Esophagus muscularis mucosa (tissue), 4 donors: Measurements from ENCODE around the gene CRYBG2. TPM values are rescaled to one million over a fixed set of nuclear protein-coding genes. Genes with fewer than 3 reads are reported as not detected.

ENCODE experiments used
- DNase-seq: peaks from one replicate; pipeline ENCODE4 v3.0.0-alpha.2; 2017; ENCODE audit errors: extremely low spot score
- H3K27ac ChIP-seq, 4 donors: fragments of 200-600 bp; sonication (generic); replicated peaks in 1 of 4; 1 replicate in 3 of 4; 2 replicates in 1 of 4; pipeline ENCODE4 v1.5.1; 2016 to 2019; ENCODE audit warnings: mild to moderate bottlenecking in 1 of 4
- H3K27me3 ChIP-seq, 4 donors: fragments of 200-600 bp; sonication (generic); one replicate each; pipeline versions ENCODE4 v1.5.1 to v1.6.0; 2016 to 2019
- H3K36me3 ChIP-seq, 4 donors: fragments of 200-600 bp; sonication (generic); one replicate each; pipeline ENCODE4 v1.5.1; 2016 to 2019
- H3K4me1 ChIP-seq, 4 donors: fragments of 200-600 bp; sonication (generic); one replicate each; pipeline ENCODE4 v1.5.1; 2016 to 2019
- H3K4me3 ChIP-seq, 4 donors: fragments of 200-600 bp; sonication (generic); 1 replicate in 2 of 4; 2 replicates in 2 of 4; pipeline ENCODE4 v1.5.1; 2016 to 2019; ENCODE audit warnings: mild to moderate bottlenecking in 4 of 4, moderate library complexity in 1 of 4
- H3K9me3 ChIP-seq, 4 donors: fragments of 200-600 bp; sonication (generic); 1 replicate in 3 of 4; 2 replicates in 1 of 4; pipeline ENCODE4 v1.5.1; 2016 to 2019
- CTCF ChIP-seq, 3 experiments: fragments of 200-600 bp in 2 of 3; fragments of 450-650 bp in 1 of 3; sonication (generic) in 2 of 3; IDR thresholded peaks; one replicate each; pipeline ENCODE4 v1.5.1; 2017 to 2019; ENCODE audit warnings: antibody characterized with exemption in 3 of 3, mild to moderate bottlenecking in 2 of 3, moderate library complexity in 1 of 3
- EP300 ChIP-seq: sonication (generic); formaldehyde crosslinking; IDR thresholded peaks from one replicate; pipeline ENCODE4 v1.6.1; 2017; ENCODE audit warnings: antibody characterized with exemption
- POLR2A ChIP-seq: fragments of 450-650 bp; IDR thresholded peaks from one replicate; pipeline ENCODE4 v1.6.1; 2017; ENCODE audit warnings: antibody characterized with exemption, moderate library complexity, mild to moderate bottlenecking, low read depth
- POLR2AphosphoS5 ChIP-seq, 2 donors: sonication (generic); formaldehyde crosslinking; IDR thresholded peaks; one replicate each; pipeline ENCODE4 v1.6.1; 2017; ENCODE audit warnings: antibody characterized with exemption in 2 of 2
- WGBS: methylation state at CpG from one replicate; pipeline ENCODE4 v1.1.5; 2018; 5-methylcytosine and 5-hydroxymethylcytosine counted together
- intact Hi-C: fragments of 100-400 bp; cut with DNase I; formaldehyde crosslinking; loops from one replicate; pipeline ENCODE4 v1.15.1; 2023
- total RNA-seq, 4 donors: library from RNA; depleted of rRNA; stranded (reverse); fragments of >200 nt; gene quantifications; one replicate each; pipeline versions ENCODE4 v1.1.0 to v1.2.1, GENCODE V29; 2016

CRYBG2 gene
- total RNA-seq, 4 donors from 2014 or later: 0.42 to 0.86 TPM; not detected in 2

- H3K27ac ChIP-seq: no peak overlapping the region
- H3K9me3 ChIP-seq: no peaks in the 10 kb centered on the region
- H3K36me3 ChIP-seq: no peaks in the 10 kb centered on the region
- H3K4me3 ChIP-seq: no peak overlapping the region
- H3K27me3 ChIP-seq: peaks cover 0 to 33% (median 2%) of the 10 kb centered on the region in 4 donors
- intact Hi-C loops: loop anchor here (5.0 kb wide), 1 partner anchor 152 kb away; the partner anchor contains the start of gene ZNF593OS
- no peak for TF ChIP-seq EP300
- no peak for TF ChIP-seq POLR2A
- no peak for TF ChIP-seq POLR2AphosphoS5 (IDR thresholded peaks at IDR 0.05)
- no peak for TF ChIP-seq CTCF (IDR thresholded peaks at IDR 0.05)
- no peak for DNase-seq
- H3K4me1 ChIP-seq: peaks cover 3 to 13% (median 9%) of the 10 kb centered on the region in 4 donors
- 88% methylated on average over 3 of the region's 3 CpGs for WGBS
These were observed 29.4 kb downstream of the CRYBG2 start for GRCh38 chr1:26324550-26324949.

- no peak for DNase-seq
- peaks cover 3 to 15% (median 9%) of the 10 kb centered on the region in 4 donors for H3K4me1 ChIP-seq
- no peaks in the 10 kb centered on the region for H3K9me3 ChIP-seq
- H3K27ac ChIP-seq: no peak overlapping the region
- WGBS: 89% methylated on average over 2 of the region's 2 CpGs
- H3K4me3 ChIP-seq: no peak overlapping the region
- H3K36me3 ChIP-seq: no peaks in the 10 kb centered on the region
- peaks cover 0 to 23% (median 2%) of the 10 kb centered on the region in 4 donors for H3K27me3 ChIP-seq
- TF ChIP-seq POLR2A (no peak), EP300 (no peak), POLR2AphosphoS5 (IDR thresholded peaks at IDR 0.05) (no peak), CTCF (IDR thresholded peaks at IDR 0.05) (no peak)
- intact Hi-C loops: loop anchor here (5.0 kb wide), 1 partner anchor 151 kb away; the partner anchor contains the start of gene ZNF593OS
These were observed 30.5 kb downstream of the CRYBG2 start for GRCh38 chr1:26323382-26323781.

- Histone ChIP-seq H3K4me3 (no peak overlapping the region), H3K9me3 (no peaks in the 10 kb centered on the region), H3K36me3 (no peaks in the 10 kb centered on the region), H3K4me1 (peaks cover 7 to 22% (median 15%) of the 10 kb centered on the region in 4 donors), H3K27ac (no peak overlapping the region), H3K27me3 (peaks cover 0 to 18% (median 2%) of the 10 kb centered on the region in 4 donors)
- intact Hi-C loops: loop anchor here (5.0 kb wide), 1 partner anchor 150 kb away; the partner anchor contains the start of gene ZNF593OS
- TF ChIP-seq EP300 (no peak), POLR2AphosphoS5 (IDR thresholded peaks at IDR 0.05) (no peak), CTCF (IDR thresholded peaks at IDR 0.05) (no peak), POLR2A (no peak)
- DNase-seq: no peak
- 69% methylated on average over 9 of the region's 10 CpGs for WGBS
These were observed 31.9 kb downstream of the CRYBG2 start for GRCh38 chr1:26322042-26322331.

GRCh38 chr1:26321315-26322041 lies 32.5 kb downstream of the CRYBG2 start:
- Histone ChIP-seq H3K4me3 (no peak overlapping the region), H3K4me1 (peaks cover 7 to 22% (median 15%) of the 10 kb centered on the region in 4 donors), H3K36me3 (no peaks in the 10 kb centered on the region), H3K27me3 (peaks cover 0 to 18% (median 2%) of the 10 kb centered on the region in 4 donors), H3K27ac (no peak overlapping the region), H3K9me3 (no peaks in the 10 kb centered on the region)
- TF ChIP-seq POLR2A (no peak), EP300 (no peak), CTCF (IDR thresholded peaks at IDR 0.05) (peak; percentile 83 to 97 (median 91)), POLR2AphosphoS5 (IDR thresholded peaks at IDR 0.05) (peak in 1 of 2 donors; percentile 67)
- 13% methylated on average over 14 of the region's 16 CpGs for WGBS
- peak; percentile 99 for DNase-seq
- intact Hi-C loops: loop anchor here (1.0 to 5.0 kb wide), 2 partner anchors 46 to 149 kb away; partner anchors contain the start of gene ZNF593OS
